ENCODE data around the gene AIRE.

The AIRE gene

DNA sequence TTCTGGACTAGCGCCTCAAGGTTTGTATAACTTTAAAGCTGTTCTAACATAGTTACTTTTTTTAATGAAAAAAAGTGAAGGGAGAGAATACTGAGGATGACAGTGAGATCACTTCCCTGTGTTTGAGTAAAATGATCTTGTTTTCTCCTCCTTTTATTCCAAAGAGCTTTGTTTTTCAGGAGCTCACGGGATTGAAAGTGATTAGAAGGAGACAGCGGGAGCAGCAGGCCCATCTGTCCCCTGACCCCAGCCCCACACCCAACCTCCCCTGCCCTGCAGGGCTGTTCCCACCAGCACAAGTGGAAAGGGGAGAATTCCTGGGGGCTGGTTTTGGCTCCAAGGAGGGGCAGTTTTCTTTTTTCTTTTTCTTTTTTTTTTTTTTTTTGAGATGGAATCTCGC is 21.9 kb upstream of the AIRE start:
- Histone ChIP-seq H3K9ac (ENCODE audit: insufficient read length) (no peak overlapping the region), H3K9me3 (ENCODE audit: low read depth, low read length) (no peaks in the 10 kb centered on the region), H3K27ac (no peak overlapping the region), H3K36me3 (ENCODE audit: insufficient read depth, low read length) (no peaks in the 10 kb centered on the region), H3K4me3 (no peak overlapping the region)
- TF ChIP-seq POLR2AphosphoS5 (IDR thresholded peaks at IDR 0.05; ENCODE audit: borderline replicate concordance, low read depth, low read length) (no peak), EZH2 (IDR thresholded peaks at IDR 0.05) (no peak), FOXP2 (optimal IDR thresholded peaks at IDR 0.05; ENCODE audit: control extremely low read depth, extremely low read length, insufficient read depth) (no peak)
- DNase-seq (ENCODE audit: low read depth, low spot score) = no peak

GRCh38 chr21:44265734-44266270 is 19.9 kb upstream of the AIRE start:
- H3K4me3 ChIP-seq = no peak overlapping the region
- H3K9ac ChIP-seq (ENCODE audit: insufficient read length) = no peak overlapping the region
- no peak overlapping the region for H3K27ac ChIP-seq
- TF ChIP-seq FOXP2 (optimal IDR thresholded peaks at IDR 0.05; ENCODE audit: control extremely low read depth, extremely low read length, insufficient read depth) (no peak), POLR2AphosphoS5 (IDR thresholded peaks at IDR 0.05; ENCODE audit: borderline replicate concordance, low read depth, low read length) (no peak), EZH2 (IDR thresholded peaks at IDR 0.05) (no peak)
- DNase-seq (ENCODE audit: low read depth, low spot score) = no peak
- no peaks in the 10 kb centered on the region for H3K9me3 ChIP-seq (ENCODE audit: low read depth, low read length)
- H3K36me3 ChIP-seq (ENCODE audit: insufficient read depth, low read length) = no peaks in the 10 kb centered on the region

GRCh38 chr21:44267655-44268142 is 18.0 kb upstream of the AIRE start:
- H3K27ac ChIP-seq = no peak overlapping the region
- no peak overlapping the region for H3K9ac ChIP-seq (ENCODE audit: insufficient read length)
- DNase-seq (ENCODE audit: low read depth, low spot score) = no peak
- H3K36me3 ChIP-seq (ENCODE audit: insufficient read depth, low read length) = no peaks in the 10 kb centered on the region
- TF ChIP-seq FOXP2 (optimal IDR thresholded peaks at IDR 0.05; ENCODE audit: control extremely low read depth, extremely low read length, insufficient read depth) (no peak), EZH2 (IDR thresholded peaks at IDR 0.05) (no peak), POLR2AphosphoS5 (IDR thresholded peaks at IDR 0.05; ENCODE audit: borderline replicate concordance, low read depth, low read length) (no peak)
- H3K9me3 ChIP-seq (ENCODE audit: low read depth, low read length) = no peaks in the 10 kb centered on the region
- H3K4me3 ChIP-seq = no peak overlapping the region

DNA sequence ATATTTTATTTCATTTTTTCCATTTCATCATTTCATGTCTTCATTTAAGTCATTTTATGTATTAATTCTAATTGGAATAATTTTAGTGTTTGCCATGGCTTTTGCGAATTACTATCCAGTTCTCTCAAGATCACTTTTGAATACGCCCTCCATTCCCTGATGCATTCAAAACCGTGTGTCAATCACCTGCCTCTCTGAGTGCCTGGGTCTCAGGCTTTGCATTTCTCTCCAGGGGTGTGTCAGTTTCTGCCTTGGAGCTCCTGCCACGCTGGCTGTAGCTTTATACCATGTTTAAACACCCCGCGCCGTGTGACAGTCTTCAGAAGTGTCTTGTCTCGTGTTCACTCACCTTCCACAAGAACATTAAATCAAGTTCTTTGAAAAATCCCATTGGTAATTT is 16.6 kb upstream of the AIRE start:
- H3K9ac ChIP-seq (ENCODE audit: insufficient read length) = no peak overlapping the region
- DNase-seq (ENCODE audit: low read depth, low spot score) = no peak
- no peak overlapping the region for H3K4me3 ChIP-seq
- no peaks in the 10 kb centered on the region for H3K36me3 ChIP-seq (ENCODE audit: insufficient read depth, low read length)
- H3K27ac ChIP-seq = no peak overlapping the region
- TF ChIP-seq EZH2 (IDR thresholded peaks at IDR 0.05) = no peak
- TF ChIP-seq POLR2AphosphoS5 (IDR thresholded peaks at IDR 0.05; ENCODE audit: borderline replicate concordance, low read depth, low read length) = no peak
- H3K9me3 ChIP-seq (ENCODE audit: low read depth, low read length) = no peaks in the 10 kb centered on the region

DNA sequence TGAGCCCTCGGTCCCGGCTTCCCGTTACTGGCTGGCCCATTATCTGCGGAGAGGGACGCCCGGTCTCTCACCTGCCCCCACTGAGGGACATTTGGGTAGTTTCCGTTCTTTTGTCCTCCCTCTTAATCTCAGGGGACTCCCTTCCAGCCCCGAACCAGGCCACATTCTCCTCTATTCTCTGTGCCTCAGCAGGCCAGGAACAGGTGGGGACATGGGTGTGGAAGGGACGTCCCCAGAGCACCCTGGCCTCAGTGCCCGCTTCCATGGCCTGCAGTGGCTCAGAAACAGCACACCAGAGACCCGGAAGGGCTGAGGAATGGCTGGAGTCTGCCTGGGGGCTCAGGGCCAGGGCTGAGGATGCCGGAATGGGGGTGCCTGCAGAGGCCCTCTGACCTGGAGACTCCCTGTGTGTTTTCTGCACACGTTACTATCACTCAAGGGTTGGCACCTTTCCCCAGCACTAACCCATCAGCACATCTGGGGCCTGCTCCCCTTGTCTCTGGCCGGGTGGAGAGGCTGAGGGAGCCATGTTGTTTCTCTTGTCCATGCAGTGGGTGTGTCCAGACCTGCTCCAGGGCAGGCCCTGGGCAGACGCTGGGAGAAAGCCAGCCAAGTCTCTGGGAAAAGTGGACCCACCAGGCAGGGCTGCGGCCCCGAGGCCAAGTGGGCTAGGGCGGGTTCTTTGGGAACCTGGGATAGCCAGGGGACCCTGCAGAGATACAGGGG is 14.0 kb upstream of the AIRE start:
- no peak overlapping the region for H3K9ac ChIP-seq (ENCODE audit: insufficient read length)
- no peaks in the 10 kb centered on the region for H3K36me3 ChIP-seq (ENCODE audit: insufficient read depth, low read length)
- no peak overlapping the region for H3K4me3 ChIP-seq
- no peak for DNase-seq (ENCODE audit: low read depth, low spot score)
- H3K27ac ChIP-seq = no peak overlapping the region
- H3K9me3 ChIP-seq (ENCODE audit: low read depth, low read length) = no peaks in the 10 kb centered on the region
- TF ChIP-seq POLR2AphosphoS5 (IDR thresholded peaks at IDR 0.05; ENCODE audit: borderline replicate concordance, low read depth, low read length) = no peak
- no peak for TF ChIP-seq FOXP2 (optimal IDR thresholded peaks at IDR 0.05; ENCODE audit: control extremely low read depth, extremely low read length, insufficient read depth)
- no peak for TF ChIP-seq EZH2 (IDR thresholded peaks at IDR 0.05)

GRCh38 chr21:44272284-44272858 is 13.3 kb upstream of the AIRE start:
- Histone ChIP-seq H3K9ac (ENCODE audit: insufficient read length) (no peak overlapping the region), H3K36me3 (ENCODE audit: insufficient read depth, low read length) (no peaks in the 10 kb centered on the region), H3K27ac (no peak overlapping the region), H3K4me3 (no peak overlapping the region), H3K9me3 (ENCODE audit: low read depth, low read length) (no peaks in the 10 kb centered on the region)
- DNase-seq (ENCODE audit: low read depth, low spot score) = no peak
- TF ChIP-seq EZH2 (IDR thresholded peaks at IDR 0.05) (no peak), POLR2AphosphoS5 (IDR thresholded peaks at IDR 0.05; ENCODE audit: borderline replicate concordance, low read depth, low read length) (no peak), FOXP2 (optimal IDR thresholded peaks at IDR 0.05; ENCODE audit: control extremely low read depth, extremely low read length, insufficient read depth) (no peak)

- H3K9ac ChIP-seq (ENCODE audit: insufficient read length) = no peak overlapping the region
- no peak for DNase-seq (ENCODE audit: low read depth, low spot score)
- H3K27ac ChIP-seq = no peak overlapping the region
- H3K36me3 ChIP-seq (ENCODE audit: insufficient read depth, low read length) = no peaks in the 10 kb centered on the region
- no peak overlapping the region for H3K4me3 ChIP-seq
- H3K9me3 ChIP-seq (ENCODE audit: low read depth, low read length) = no peaks in the 10 kb centered on the region
- no peak for TF ChIP-seq POLR2AphosphoS5 (IDR thresholded peaks at IDR 0.05; ENCODE audit: borderline replicate concordance, low read depth, low read length)
- no peak for TF ChIP-seq FOXP2 (optimal IDR thresholded peaks at IDR 0.05; ENCODE audit: control extremely low read depth, extremely low read length, insufficient read depth)
- TF ChIP-seq EZH2 (IDR thresholded peaks at IDR 0.05) = no peak
Measured at GRCh38 chr21:44273046-44273445, 12.6 kb upstream of the AIRE start.

- no peak overlapping the region for H3K4me3 ChIP-seq
- no peaks in the 10 kb centered on the region for H3K36me3 ChIP-seq (ENCODE audit: insufficient read depth, low read length)
- TF ChIP-seq POLR2AphosphoS5 (IDR thresholded peaks at IDR 0.05; ENCODE audit: borderline replicate concordance, low read depth, low read length) (no peak), EZH2 (IDR thresholded peaks at IDR 0.05) (no peak), FOXP2 (optimal IDR thresholded peaks at IDR 0.05; ENCODE audit: control extremely low read depth, extremely low read length, insufficient read depth) (no peak)
- H3K9me3 ChIP-seq (ENCODE audit: low read depth, low read length) = no peaks in the 10 kb centered on the region
- DNase-seq (ENCODE audit: low read depth, low spot score) = no peak
- H3K9ac ChIP-seq (ENCODE audit: insufficient read length) = no peak overlapping the region
- H3K27ac ChIP-seq = no peak overlapping the region
Measured at GRCh38 chr21:44275041-44275440, 10.6 kb upstream of the AIRE start.

Data from SK-N-MC (cell line).